ENCODE results near the gene CIT. TPM values are rescaled to one million over a fixed set of nuclear protein-coding genes. Genes with fewer than 3 reads are reported as not detected.

CIT gene
- total and polyA plus RNA-seq, 2 donors (not counting 3 experiments of a cell fraction or from before 2014, with no cell fraction given): 13.3 to 61.8 TPM

DNA sequence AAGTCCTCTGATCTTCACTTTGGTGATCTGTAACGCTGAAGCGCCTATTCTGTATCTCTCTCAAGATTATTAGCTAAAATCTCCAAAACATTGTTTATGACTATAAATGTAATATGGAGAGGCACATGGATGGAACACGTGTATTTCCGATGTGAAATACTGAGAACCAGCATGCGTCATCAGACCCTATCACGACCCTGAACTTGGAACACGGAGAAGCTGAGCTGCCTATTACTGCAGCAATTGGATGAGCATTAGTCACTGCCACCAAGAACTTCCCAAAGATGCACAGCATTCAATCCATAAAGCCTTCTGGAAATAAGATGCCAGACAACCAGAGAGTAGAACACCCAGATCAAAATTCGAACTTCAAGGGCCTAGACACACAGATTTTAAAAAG, 147.2 kb downstream of the CIT start:
- Histone ChIP-seq H3K4me1 (ENCODE audit: control insufficient read depth, extremely low read depth, insufficient read depth, low read length) (no peaks in the 10 kb centered on the region), H3K9ac (replicated peaks; ENCODE audit: extremely low read depth, insufficient read depth, low read length) (no peak overlapping the region), H3K9me1 (replicated peaks; ENCODE audit: control insufficient read depth, extremely low read depth, insufficient read depth, low read length) (no peaks in the 10 kb centered on the region), H3K36me3 (ENCODE audit: control insufficient read depth in 2 of 2, extremely low read depth in 1 of 2, insufficient read depth in 2 of 2, low read length in 2 of 2) (peaks cover 0 to 10% of the 10 kb centered on the region in 2 experiments), H3K79me2 (ENCODE audit: control insufficient read depth, insufficient read depth, low read length) (no peaks in the 10 kb centered on the region), H3K27me3 (ENCODE audit: control insufficient read depth in 2 of 2, insufficient read depth in 2 of 2, low read length in 2 of 2) (no peaks in the 10 kb centered on the region), H3K4me3 (replicated peaks in 1 of 3; ENCODE audit: insufficient read depth in 1 of 3, low read depth in 1 of 3, low read length in 3 of 3) (no peak overlapping the region), H2AFZ (ENCODE audit: low read depth, low read length) (no peak overlapping the region), H3K4me2 (ENCODE audit: insufficient read depth, low read length) (no peak overlapping the region), H4K20me1 (replicated peaks; ENCODE audit: control insufficient read depth, extremely low read depth, insufficient read depth, low read length) (no peaks in the 10 kb centered on the region), H3K27ac (ENCODE audit: insufficient read depth, low read depth, low read length) (no peak overlapping the region), H3K9me3 (replicated peaks; ENCODE audit: control insufficient read depth, insufficient read depth, low read length) (no peaks in the 10 kb centered on the region)
- TF ChIP-seq JUN (IDR thresholded peaks at IDR 0.05; ENCODE audit: borderline replicate concordance, insufficient read depth, insufficient read length, low read depth) (no peak), FOS (IDR thresholded peaks at IDR 0.05; ENCODE audit: borderline replicate concordance, insufficient read depth, low read length) (no peak), EZH2 (IDR thresholded peaks at IDR 0.05; ENCODE audit: borderline replicate concordance, low read depth, low read length, severe bottlenecking) (no peak), POLR2AphosphoS5 (IDR thresholded peaks at IDR 0.05; ENCODE audit: insufficient read depth, low read depth, low read length) (no peak), MYC (IDR thresholded peaks at IDR 0.05; ENCODE audit: low read depth, low read length) (no peak), POLR2A (IDR thresholded peaks at IDR 0.05; ENCODE audit: low read depth, low read length) (no peak), GATA2 (IDR thresholded peaks at IDR 0.05; ENCODE audit: insufficient read depth, insufficient read length, low read depth, low read length) (no peak)
- TF ChIP-seq, protein P1, sequence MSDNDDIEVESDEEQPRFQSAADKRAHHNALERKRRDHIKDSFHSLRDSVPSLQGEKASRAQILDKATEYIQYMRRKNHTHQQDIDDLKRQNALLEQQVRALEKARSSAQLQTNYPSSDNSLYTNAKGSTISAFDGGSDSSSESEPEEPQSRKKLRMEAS (IDR thresholded peaks at IDR 0.05; ENCODE audit: insufficient read depth, insufficient read length): no peak
- TF ChIP-seq, protein P2, sequence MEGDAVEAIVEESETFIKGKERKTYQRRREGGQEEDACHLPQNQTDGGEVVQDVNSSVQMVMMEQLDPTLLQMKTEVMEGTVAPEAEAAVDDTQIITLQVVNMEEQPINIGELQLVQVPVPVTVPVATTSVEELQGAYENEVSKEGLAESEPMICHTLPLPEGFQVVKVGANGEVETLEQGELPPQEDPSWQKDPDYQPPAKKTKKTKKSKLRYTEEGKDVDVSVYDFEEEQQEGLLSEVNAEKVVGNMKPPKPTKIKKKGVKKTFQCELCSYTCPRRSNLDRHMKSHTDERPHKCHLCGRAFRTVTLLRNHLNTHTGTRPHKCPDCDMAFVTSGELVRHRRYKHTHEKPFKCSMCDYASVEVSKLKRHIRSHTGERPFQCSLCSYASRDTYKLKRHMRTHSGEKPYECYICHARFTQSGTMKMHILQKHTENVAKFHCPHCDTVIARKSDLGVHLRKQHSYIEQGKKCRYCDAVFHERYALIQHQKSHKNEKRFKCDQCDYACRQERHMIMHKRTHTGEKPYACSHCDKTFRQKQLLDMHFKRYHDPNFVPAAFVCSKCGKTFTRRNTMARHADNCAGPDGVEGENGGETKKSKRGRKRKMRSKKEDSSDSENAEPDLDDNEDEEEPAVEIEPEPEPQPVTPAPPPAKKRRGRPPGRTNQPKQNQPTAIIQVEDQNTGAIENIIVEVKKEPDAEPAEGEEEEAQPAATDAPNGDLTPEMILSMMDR (IDR thresholded peaks at IDR 0.05; ENCODE audit: extremely low read depth in 1 of 2, insufficient read depth in 1 of 2, low read depth in 1 of 2, low read length in 2 of 2): no peak
- DNase-seq (ENCODE audit: low read depth, low spot score): no peak
- dilution Hi-C loops (cut with MboI; ENCODE audit: extremely low pct_ligation_motif_present, low sequenced_read_pairs): no loop called here
- intact Hi-C loops (cut with micrococcal nuclease): no loop called here
- FAIRE-seq: no peak
- BruUV-seq (replicated peaks): no TSS peak
- POLR2A ChIA-PET: no interaction called here
- CTCF ChIA-PET: no interaction called here
